HepG2 (cell line): ENCODE data around the gene NPSR1. TPM values are rescaled to one million over a fixed set of nuclear protein-coding genes. Genes with fewer than 3 reads are reported as not detected.
"Not testable (repeated sequence)": the region's sequence is repeated elsewhere in the genome, so short reads cannot be mapped to it uniquely, and the experiment has no call there.

Experiments used
- ATAC-seq: fragments of 200-7000 bp; cut with Tn5 transposase; 3 replicates; pipeline ENCODE4 v1.9.1; 2020; ENCODE audit warnings: mild to moderate bottlenecking, moderate library complexity
- BruUV-seq: library from RNA; stranded (reverse); fragments of 400-500 nt; replicated peaks from 2 replicates; lab custom pipeline; 2021; lab: Mats Ljungman, UMichigan
- CTCF ChIA-PET: fragments of 300-600 bp; formaldehyde crosslinking; extraction: SDS; loops from one replicate; lab custom pipeline; 2021; ENCODE audit warnings: low total read pairs, inconsistent platforms, low intra/inter-chr PET ratio; lab: Yijun Ruan, JAX
- POLR2A ChIA-PET: fragments of 350-600 bp; sonication (Branson Sonifier 250); formaldehyde crosslinking; loops from one replicate; lab custom pipeline; 2020; ENCODE audit warnings: antibody characterized with exemption, inconsistent platforms; lab: Yijun Ruan, JAX
- DNase-seq: peaks from one replicate; pipeline ENCODE4 v3.0.0-alpha.2; 2015; ENCODE audit warnings: low spot score
- FAIRE-seq: peaks from 3 replicates; lab custom pipeline; 2011; peaks lifted over from hg19 to GRCh38; lab: Jason Lieb, UNC
- H2AFZ ChIP-seq: one replicate; pipeline ENCODE4 v1.6.1; 2011; ENCODE audit warnings: low read length, inconsistent platforms
- H3K27ac ChIP-seq: fragments of 300-600 bp; 3 replicates; pipeline ENCODE4 v1.8.0; 2011; ENCODE audit warnings: mixed run types, mild to moderate bottlenecking, mixed read lengths, low read length, inconsistent platforms; ENCODE audit not compliant: insufficient read depth; ENCODE audit errors: extremely low read length
- H3K27me3 ChIP-seq, 2 experiments: fragments of 200-600 bp in 1 of 2; 2 replicates in 1 of 2; 3 replicates in 1 of 2; pipeline versions ENCODE4 v1.6.0 to v1.8.0; 2011; ENCODE audit warnings: low read length in 2 of 2, mild to moderate bottlenecking in 2 of 2, moderate library complexity in 2 of 2, inconsistent platforms in 1 of 2; ENCODE audit not compliant: insufficient read depth in 2 of 2, control insufficient read depth in 1 of 2
- H3K36me3 ChIP-seq, 2 experiments: fragments of 200-600 bp in 1 of 2; replicated peaks in 1 of 2; 2 replicates in 1 of 2; 3 replicates in 1 of 2; pipeline versions ENCODE4 v1.5.1 to v1.8.0; 2011; ENCODE audit warnings: low read length in 2 of 2, inconsistent platforms in 1 of 2; ENCODE audit not compliant: insufficient read depth in 2 of 2, control insufficient read depth in 1 of 2
- H3K4me1 ChIP-seq: 2 replicates; pipeline ENCODE4 v1.5.1; 2012; ENCODE audit warnings: low read length, inconsistent platforms; ENCODE audit not compliant: insufficient read depth
- H3K4me2 ChIP-seq: 2 replicates; pipeline ENCODE4 v1.6.0; 2011; ENCODE audit warnings: low read depth, low read length, inconsistent platforms
- H3K4me3 ChIP-seq, 3 experiments: fragments of 200-600 bp in 1 of 3; sonication (generic), shearing (Covaris generic) in 1 of 3; replicated peaks in 1 of 3; 2 replicates each; pipeline ENCODE4 v1.5.1; 2011 to 2016; ENCODE audit warnings: low read length in 3 of 3, inconsistent platforms in 2 of 3, low read depth in 2 of 3, mild to moderate bottlenecking in 2 of 3, control low read depth in 1 of 3, mixed read lengths in 1 of 3; ENCODE audit not compliant: insufficient read depth in 1 of 3
- H3K79me2 ChIP-seq: one replicate; pipeline ENCODE4 v1.6.1; 2011; ENCODE audit warnings: low read length, inconsistent platforms; ENCODE audit not compliant: insufficient read depth
- H3K9ac ChIP-seq: 2 replicates; pipeline ENCODE4 v1.6.0; 2011; ENCODE audit warnings: mild to moderate bottlenecking, low read depth, low read length, inconsistent platforms; ENCODE audit not compliant: insufficient read depth
- H3K9me3 ChIP-seq: 2 replicates; pipeline ENCODE4 v1.5.1; 2012; ENCODE audit warnings: mild to moderate bottlenecking, low read length
- H4K20me1 ChIP-seq: 2 replicates; pipeline ENCODE4 v1.6.0; 2011; ENCODE audit warnings: inconsistent platforms, mild to moderate bottlenecking, low read length, moderate library complexity; ENCODE audit not compliant: insufficient read depth
- ATF7 ChIP-seq, 2 experiments: fragments of 450-650 bp in 1 of 2; sonication (generic) in 1 of 2; formaldehyde crosslinking in 1 of 2; IDR thresholded peaks; 2 replicates each; pipeline versions ENCODE4 v1.4.0 to v1.6.1; 2016 to 2020; ENCODE audit warnings: antibody characterized with exemption in 1 of 2, mild to moderate bottlenecking in 1 of 2, missing genetic modification reagents in 1 of 2
- CEBPG ChIP-seq: IDR thresholded peaks from 2 replicates; pipeline ENCODE4 v1.6.1; 2016
- HOXA3 ChIP-seq: sonication (generic); formaldehyde crosslinking; IDR thresholded peaks from 2 replicates; pipeline ENCODE4 v1.5.0; 2020; ENCODE audit warnings: missing genetic modification reagents
- POLR2A ChIP-seq, 2 experiments: IDR thresholded peaks; 2 replicates each; pipeline ENCODE4 v1.6.1; 2011; ENCODE audit warnings: low read depth in 2 of 2, low read length in 2 of 2, mild to moderate bottlenecking in 1 of 2, moderate library complexity in 1 of 2; ENCODE audit not compliant: insufficient read depth in 1 of 2
- ZNF772 ChIP-seq: sonication (generic); formaldehyde crosslinking; IDR thresholded peaks from 2 replicates; pipeline ENCODE4 v1.5.0; 2020; ENCODE audit warnings: mild to moderate bottlenecking, missing genetic modification reagents
- ZNF775 ChIP-seq: sonication (generic); formaldehyde crosslinking; IDR thresholded peaks from 2 replicates; pipeline ENCODE4 v1.4.0; 2020; ENCODE audit warnings: missing genetic modification reagents, mild to moderate bottlenecking, moderate library complexity, borderline replicate concordance
- WGBS: methylation state at CpG from one replicate; pipeline ENCODE4 v1.1.6; 2017; ENCODE audit warnings: low lambda C conversion rate; 5-methylcytosine and 5-hydroxymethylcytosine counted together
- in situ Hi-C: cut with HindIII; loops from 2 replicates; pipeline ENCODE4 v1.10.0; 2017; ENCODE audit warnings: low pct_unique_long_range_greater_than_20kb; ENCODE audit not compliant: extremely low pct_ligation_motif_present
- intact Hi-C: fragments of 100-400 bp; cut with micrococcal nuclease; formaldehyde crosslinking; loops from one replicate; pipeline ENCODE4 v1.10.0; 2022; ENCODE audit not compliant: unreplicated experiment
- polyA plus RNA-seq, 8 experiments: library from polyadenylated mRNA; depleted of rRNA in 3 of 8; stranded (reverse) in 7 of 8; unstranded in 1 of 8; fragments of >200 nt; fragmentation: Illumina TruSeq in 4 of 8; extraction: Trizol in 4 of 8; gene quantifications; 2 replicates each; pipeline versions ENCODE4 v1.2.1 to v1.2.3, GENCODE V29; 2011 to 2016; ENCODE audit warnings: low read depth in 4 of 8, missing spikeins in 1 of 8, mixed read lengths in 1 of 8; ENCODE audit not compliant: insufficient read depth in 1 of 8
- total RNA-seq, 5 experiments: library from RNA; depleted of rRNA; stranded (reverse); fragments of >200 nt; fragmentation: Illumina TruSeq; extraction: Trizol; gene quantifications; 2 replicates each; pipeline ENCODE4 v1.2.3, GENCODE V29; 2016; ENCODE audit warnings: low read depth in 1 of 5

The NPSR1 gene
- total and polyA plus RNA-seq, 2 of the 13 experiments (the other 11 are each of a cell fraction or from before 2014, with no cell fraction given): not detected

- in situ Hi-C loops: no loop called here
- H3K4me2 ChIP-seq: no peak overlapping the region
- CTCF ChIA-PET: no interaction called here
- WGBS: 11% methylated on average over 2 of the region's 2 CpGs
- no TSS peak for BruUV-seq
- H3K9me3 ChIP-seq: peaks cover 16% of the 10 kb centered on the region
- DNase-seq: no peak
- H3K27ac ChIP-seq: no peak overlapping the region
- POLR2A ChIA-PET: no interaction called here
- no peak for TF ChIP-seq CEBPG (CRISPR knock-in tag)
- TF ChIP-seq, all 625 proteins: peak for 0
- no peaks in the 10 kb centered on the region for H3K4me1 ChIP-seq
- H3K36me3 ChIP-seq: no peaks in the 10 kb centered on the region
- H3K4me3 ChIP-seq: no peak overlapping the region
- no peaks in the 10 kb centered on the region for H4K20me1 ChIP-seq
- no peak overlapping the region for H3K9ac ChIP-seq
- H2AFZ ChIP-seq: no peak overlapping the region
- no peaks in the 10 kb centered on the region for H3K79me2 ChIP-seq
- H3K27me3 ChIP-seq: no peaks in the 10 kb centered on the region
- intact Hi-C loops: no loop called here
- ATAC-seq: no peak
- no peak for FAIRE-seq
These were observed 221.9 kb downstream of the NPSR1 start for GRCh38 chr7:34879871-34880270.

- FAIRE-seq, H3K4me2 ChIP-seq, H3K9ac ChIP-seq, H3K79me2 ChIP-seq, POLR2A ChIA-PET, intact Hi-C loops, DNase-seq, H3K27me3 ChIP-seq, H2AFZ ChIP-seq, H3K27ac ChIP-seq, H4K20me1 ChIP-seq, ATAC-seq, in situ Hi-C loops, H3K36me3 ChIP-seq, H3K4me3 ChIP-seq, CTCF ChIA-PET, H3K4me1 ChIP-seq, BruUV-seq: not testable (repeated sequence)
- WGBS: 0% methylated on average over 1 of the region's 1 CpG
- peaks cover 16% of the 10 kb centered on the region for H3K9me3 ChIP-seq
These were observed 225.8 kb downstream of the NPSR1 start for GRCh38 chr7:34883855-34884254.

- in situ Hi-C loops (no loop called here), intact Hi-C loops (no loop called here)
- BruUV-seq: no TSS peak
- H3K79me2 ChIP-seq: no peaks in the 10 kb centered on the region
- H3K4me1 ChIP-seq: no peaks in the 10 kb centered on the region
- no peaks in the 10 kb centered on the region for H4K20me1 ChIP-seq
- no peak overlapping the region for H3K9ac ChIP-seq
- DNase-seq (no peak), FAIRE-seq (no peak), ATAC-seq (no peak)
- H3K27ac ChIP-seq: no peak overlapping the region
- H2AFZ ChIP-seq: no peak overlapping the region
- POLR2A ChIA-PET: no interaction called here
- CTCF ChIA-PET: no interaction called here
- peaks cover 0 to 1% of the 10 kb centered on the region in 2 experiments; a peak in 1 of 5 replicates for H3K27me3 ChIP-seq
- no peaks in the 10 kb centered on the region for H3K36me3 ChIP-seq
- no peak overlapping the region for H3K4me2 ChIP-seq
- no peak overlapping the region for H3K4me3 ChIP-seq
- TF ChIP-seq POLR2A (IDR thresholded peaks at IDR 0.05; ENCODE audit: insufficient read depth in 1 of 2, low read depth in 2 of 2, low read length in 2 of 2) (no peak), ZNF772 (CRISPR knock-in tag) (no peak), ZNF775 (CRISPR knock-in tag) (no peak), ATF7 (IDR thresholded peaks at IDR 0.05) (0 out of 2 replicates have a peak, but pooled peaks have one; percentile 25), ATF7 (CRISPR knock-in tag; IDR thresholded peaks at IDR 0.05) (no peak), HOXA3 (no peak)
- H3K9me3 ChIP-seq: peaks cover 16% of the 10 kb centered on the region
These were observed 228.8 kb downstream of the NPSR1 start for GRCh38 chr7:34886856-34887255.
